Cardiac muscle cell (in vitro differentiated cells and primary cell): Measurements from ENCODE around the gene BCAR1. TPM values are rescaled to one million over a fixed set of nuclear protein-coding genes. Genes with fewer than 3 reads are reported as not detected.
A peak's percentile ranks its signal among the peaks of the same experiment; 100 is the strongest.

ENCODE experiments used
- DNase-seq, 2 donors: peaks; one replicate each; pipeline versions ENCODE4 v3.0.0 to v3.0.0-alpha.2; 2010 to 2017; ENCODE audit warnings: low read depth in 1 of 2, low spot score in 1 of 2
- H3K27ac ChIP-seq: fragments of 200-600 bp; sonication (generic); 2 replicates; pipeline ENCODE4 v1.5.1; 2016
- H3K27me3 ChIP-seq: fragments of 200-600 bp; sonication (generic); 2 replicates; pipeline ENCODE4 v1.6.0; 2016; ENCODE audit warnings: control low read depth
- H3K36me3 ChIP-seq: fragments of 200-600 bp; sonication (generic); 2 replicates; pipeline ENCODE4 v1.5.1; 2016; ENCODE audit warnings: control low read depth
- H3K4me1 ChIP-seq: fragments of 200-600 bp; sonication (generic); 2 replicates; pipeline ENCODE4 v1.8.1; 2017; ENCODE audit warnings: low read depth, mild to moderate bottlenecking, mixed run types
- H3K4me3 ChIP-seq: fragments of 200-600 bp; sonication (generic); 2 replicates; pipeline ENCODE4 v1.5.1; 2016; ENCODE audit warnings: mild to moderate bottlenecking
- H3K9me3 ChIP-seq: fragments of 200-600 bp; sonication (generic); 2 replicates; pipeline ENCODE4 v1.5.1; 2017; ENCODE audit warnings: low read depth, mild to moderate bottlenecking, control low read depth
- CTCF ChIP-seq: IDR thresholded peaks from 2 replicates; pipeline ENCODE4 v1.5.1; 2012; ENCODE audit warnings: low read depth, mild to moderate bottlenecking, low read length
- polyA plus RNA-seq: library from polyadenylated mRNA; unstranded; fragments of >200 nt; fragmentation: Nextera tagmentation; extraction: Ambion mirVana; gene quantifications from 2 replicates; pipeline ENCODE4 v1.2.1, GENCODE V29; 2016
- total RNA-seq: library from RNA; depleted of rRNA; stranded (reverse); fragments of >200 nt; gene quantifications from 2 replicates; pipeline ENCODE4 v1.2.3, GENCODE V29; 2016

The BCAR1 gene
- total and polyA plus RNA-seq, 2 experiments from 2014 or later = 83.7 to 121 TPM

- H3K4me1 ChIP-seq = peaks cover 20% of the 10 kb centered on the region
- no peak for DNase-seq
- peak overlapping the region; percentile 95 for H3K27ac ChIP-seq
- H3K27me3 ChIP-seq = no peaks in the 10 kb centered on the region
- H3K9me3 ChIP-seq = no peaks in the 10 kb centered on the region
- TF ChIP-seq CTCF = no peak
- peaks cover 32% of the 10 kb centered on the region for H3K36me3 ChIP-seq
- no peak overlapping the region for H3K4me3 ChIP-seq
Measured at GRCh38 chr16:75237398-75238131, 13.9 kb downstream of the BCAR1 start.

GRCh38 chr16:75236736-75237397, 14.6 kb downstream of the BCAR1 start:
- H3K36me3 ChIP-seq = peaks cover 27% of the 10 kb centered on the region
- no peak for DNase-seq
- no peaks in the 10 kb centered on the region for H3K27me3 ChIP-seq
- H3K4me1 ChIP-seq = peaks cover 20% of the 10 kb centered on the region
- peak overlapping the region; percentile 95 for H3K27ac ChIP-seq
- no peaks in the 10 kb centered on the region for H3K9me3 ChIP-seq
- H3K4me3 ChIP-seq = no peak overlapping the region
- TF ChIP-seq CTCF = no peak

GRCh38 chr16:75236232-75236631, 15.2 kb downstream of the BCAR1 start:
- Histone ChIP-seq H3K4me1 (peaks cover 20% of the 10 kb centered on the region), H3K27ac (peak overlapping the region; percentile 95)
- no peak for DNase-seq

GRCh38 chr16:75235721-75236193, 15.7 kb downstream of the BCAR1 start:
- H3K36me3 ChIP-seq = peaks cover 22% of the 10 kb centered on the region
- no peaks in the 10 kb centered on the region for H3K9me3 ChIP-seq
- peak overlapping the region; percentile 95 for H3K27ac ChIP-seq
- no peaks in the 10 kb centered on the region for H3K27me3 ChIP-seq
- no peak for TF ChIP-seq CTCF
- H3K4me3 ChIP-seq = no peak overlapping the region
- peaks cover 20% of the 10 kb centered on the region for H3K4me1 ChIP-seq
- no peak for DNase-seq

More at GRCh38 chr16:75236232-75236631, 15.2 kb downstream of the BCAR1 start:
- Histone ChIP-seq H3K9me3 (no peaks in the 10 kb centered on the region), H3K4me3 (no peak overlapping the region), H3K27me3 (no peaks in the 10 kb centered on the region), H3K36me3 (peaks cover 26% of the 10 kb centered on the region)
- TF ChIP-seq CTCF = no peak

GRCh38 chr16:75234856-75235696, 16.3 kb downstream of the BCAR1 start:
- H3K4me1 ChIP-seq = peaks cover 20% of the 10 kb centered on the region
- no peak overlapping the region for H3K4me3 ChIP-seq
- H3K36me3 ChIP-seq = peaks cover 22% of the 10 kb centered on the region
- H3K27ac ChIP-seq = peak overlapping the region; percentile 81
- TF ChIP-seq CTCF = no peak
- H3K27me3 ChIP-seq = no peaks in the 10 kb centered on the region
- DNase-seq = no peak
- no peaks in the 10 kb centered on the region for H3K9me3 ChIP-seq
